Panc1 (cell line): ENCODE results near the gene FTO.

Experiments
- SIN3A ChIP-seq: IDR thresholded peaks from 2 replicates; pipeline ENCODE4 v1.6.1; 2012; ENCODE audit warnings: low read depth, mild to moderate bottlenecking, low read length, moderate library complexity, borderline replicate concordance; ENCODE audit not compliant: insufficient read depth
- TF ChIP-seq, protein P1 (sequence below): fragments of 450-650 bp; IDR thresholded peaks from 2 replicates; pipeline ENCODE4 v1.5.1; 2017; ENCODE audit warnings: mild to moderate bottlenecking

DNA sequence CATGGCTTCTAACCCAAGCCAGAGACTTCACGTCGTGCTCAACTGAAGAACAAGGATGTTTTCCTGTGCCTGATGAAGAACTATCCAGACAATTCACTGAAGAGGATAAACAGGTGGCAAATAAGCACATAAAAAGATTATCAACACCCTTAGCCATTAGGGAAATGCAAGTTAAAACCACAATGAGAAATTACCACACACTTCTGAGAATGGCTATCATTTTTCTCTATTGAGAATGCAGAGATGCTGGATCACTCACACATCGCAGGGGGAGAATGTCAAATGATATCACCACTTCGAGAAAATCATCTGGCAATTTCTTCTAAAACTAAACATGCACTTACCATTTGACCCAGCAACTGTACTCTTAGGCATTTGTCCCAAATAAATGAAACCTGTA, 419.8 kb downstream of the FTO start:
- TF ChIP-seq, protein P1, sequence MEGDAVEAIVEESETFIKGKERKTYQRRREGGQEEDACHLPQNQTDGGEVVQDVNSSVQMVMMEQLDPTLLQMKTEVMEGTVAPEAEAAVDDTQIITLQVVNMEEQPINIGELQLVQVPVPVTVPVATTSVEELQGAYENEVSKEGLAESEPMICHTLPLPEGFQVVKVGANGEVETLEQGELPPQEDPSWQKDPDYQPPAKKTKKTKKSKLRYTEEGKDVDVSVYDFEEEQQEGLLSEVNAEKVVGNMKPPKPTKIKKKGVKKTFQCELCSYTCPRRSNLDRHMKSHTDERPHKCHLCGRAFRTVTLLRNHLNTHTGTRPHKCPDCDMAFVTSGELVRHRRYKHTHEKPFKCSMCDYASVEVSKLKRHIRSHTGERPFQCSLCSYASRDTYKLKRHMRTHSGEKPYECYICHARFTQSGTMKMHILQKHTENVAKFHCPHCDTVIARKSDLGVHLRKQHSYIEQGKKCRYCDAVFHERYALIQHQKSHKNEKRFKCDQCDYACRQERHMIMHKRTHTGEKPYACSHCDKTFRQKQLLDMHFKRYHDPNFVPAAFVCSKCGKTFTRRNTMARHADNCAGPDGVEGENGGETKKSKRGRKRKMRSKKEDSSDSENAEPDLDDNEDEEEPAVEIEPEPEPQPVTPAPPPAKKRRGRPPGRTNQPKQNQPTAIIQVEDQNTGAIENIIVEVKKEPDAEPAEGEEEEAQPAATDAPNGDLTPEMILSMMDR, result no peak
- TF ChIP-seq SIN3A, result no peak
